Aorta (tissue), 5 donors: Measurements from ENCODE around the gene TNNI3K. TPM values are rescaled to one million over a fixed set of nuclear protein-coding genes. Genes with fewer than 3 reads are reported as not detected.

Experiments
- ATAC-seq: fragments of 200-7000 bp; cut with Tn5 transposase; one replicate; pipeline ENCODE4 v1.9.1; 2022; ENCODE audit warnings: moderate library complexity; ENCODE audit not compliant: low FRiP score
- DNase-seq, 2 donors: peaks; one replicate each; pipeline ENCODE4 v3.0.0-alpha.2; 2020
- H3K27ac ChIP-seq, 2 donors: one replicate each; pipeline ENCODE4 v1.5.1; 2013; ENCODE audit warnings: low read length in 2 of 2, mild to moderate bottlenecking in 2 of 2, moderate library complexity in 2 of 2, control low read depth in 1 of 2, inconsistent platforms in 1 of 2, low read depth in 1 of 2
- H3K27me3 ChIP-seq, 2 donors: one replicate each; pipeline ENCODE4 v1.6.1; 2013; ENCODE audit warnings: control low read depth in 1 of 2, low read length in 1 of 2, mild to moderate bottlenecking in 1 of 2, moderate library complexity in 1 of 2; ENCODE audit not compliant: insufficient read depth in 2 of 2, control insufficient read depth in 1 of 2
- H3K36me3 ChIP-seq, 2 donors: one replicate each; pipeline ENCODE4 v1.6.1; 2013; ENCODE audit warnings: control low read depth in 1 of 2, low read length in 1 of 2, mild to moderate bottlenecking in 1 of 2; ENCODE audit not compliant: insufficient read depth in 2 of 2, control insufficient read depth in 1 of 2
- H3K4me1 ChIP-seq, 2 donors: one replicate each; pipeline ENCODE4 v1.6.1; 2013; ENCODE audit warnings: low read length in 2 of 2, control low read depth in 1 of 2, mild to moderate bottlenecking in 1 of 2, moderate library complexity in 1 of 2; ENCODE audit not compliant: insufficient read depth in 2 of 2, control insufficient read depth in 1 of 2
- H3K4me3 ChIP-seq, 2 donors: one replicate each; pipeline ENCODE4 v1.5.1; 2013; ENCODE audit warnings: low read length in 2 of 2, control low read depth in 1 of 2, mild to moderate bottlenecking in 1 of 2
- H3K9me3 ChIP-seq: one replicate; pipeline ENCODE4 v1.6.1; 2013; ENCODE audit warnings: mild to moderate bottlenecking, low read length; ENCODE audit not compliant: control insufficient read depth
- WGBS, 2 donors: extraction: QIAGEN DNeasy Blood & Tissue Kit; methylation state at CpG; one replicate each; pipeline ENCODE4 v1.1.7; 2013; 5-methylcytosine and 5-hydroxymethylcytosine counted together
- intact Hi-C, 2 donors: fragments of 100-400 bp; cut with DNase I; formaldehyde crosslinking; loops; one replicate each; pipeline versions ENCODE4 v1.14.2 to v1.15.0; 2022
- polyA plus RNA-seq, 2 donors: library from polyadenylated mRNA; stranded (reverse); fragments of 200-250 nt; gene quantifications; one replicate each; pipeline ENCODE4 v1.2.3, GENCODE V29; 2013
- total RNA-seq, 2 donors: library from RNA; stranded (reverse); fragmentation: NEBNext Ultra II Directional; extraction: Animal tissue kit (Norgen Biotek cat#: 25700); gene quantifications; one replicate each; pipeline ENCODE4 v1.2.1, GENCODE V29; 2021
- donor health status: healthy with polysubstance abuse.
- donor health status: Bipolar disorder and iron deficiency.
- donor health status: DM: no; HTN: no; CAD: no.
- donor health status: DM: no; HTN: no; CAD: no.
- donor health status: DM: yes; HTN: yes; CAD: no.

TNNI3K gene
- total and polyA plus RNA-seq, 4 donors: 2.8 to 4.2 TPM; not detected in 2

DNA sequence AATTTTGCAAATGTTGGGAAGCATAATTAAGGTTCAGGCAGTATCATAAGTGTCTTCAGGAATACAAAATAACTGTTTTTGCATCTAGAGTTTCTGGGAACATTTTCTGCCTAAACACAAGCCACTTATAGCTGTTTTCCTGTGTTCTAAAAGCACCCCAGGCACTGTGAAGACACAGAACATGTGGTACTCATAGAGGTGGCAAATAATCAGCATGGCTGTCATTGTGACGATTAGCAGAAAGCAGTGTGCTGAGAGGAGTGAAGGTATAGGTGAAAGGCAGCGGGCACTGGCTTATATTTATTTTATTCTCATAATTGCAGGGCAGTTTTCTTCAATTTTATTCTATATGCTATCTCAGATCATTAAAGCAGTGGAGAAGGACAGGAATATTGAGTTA, 157.7 kb downstream of the TNNI3K start:
- 58 to 74% methylated on average over 2 of the region's 2 CpGs for WGBS, 2 donors
- no peaks in the 10 kb centered on the region for H3K27me3 ChIP-seq
- H3K27ac ChIP-seq: no peak overlapping the region
- DNase-seq: no peak
- no peak overlapping the region for H3K4me3 ChIP-seq
- H3K9me3 ChIP-seq: no peaks in the 10 kb centered on the region
- ATAC-seq: no peak
- H3K36me3 ChIP-seq: no peaks in the 10 kb centered on the region
- intact Hi-C loops: no loop called here
- no peaks in the 10 kb centered on the region for H3K4me1 ChIP-seq

GRCh38 chr1:74395571-74395970, 160.4 kb downstream of the TNNI3K start:
- Histone ChIP-seq H3K4me1 (no peaks in the 10 kb centered on the region), H3K36me3 (no peaks in the 10 kb centered on the region), H3K27me3 (no peaks in the 10 kb centered on the region), H3K27ac (no peak overlapping the region), H3K9me3 (no peaks in the 10 kb centered on the region), H3K4me3 (no peak overlapping the region)
- no peak for DNase-seq
- intact Hi-C loops: no loop called here
- ATAC-seq: no peak
- WGBS, 2 donors: 23 to 37% methylated on average over 4 of the region's 4 CpGs

DNA sequence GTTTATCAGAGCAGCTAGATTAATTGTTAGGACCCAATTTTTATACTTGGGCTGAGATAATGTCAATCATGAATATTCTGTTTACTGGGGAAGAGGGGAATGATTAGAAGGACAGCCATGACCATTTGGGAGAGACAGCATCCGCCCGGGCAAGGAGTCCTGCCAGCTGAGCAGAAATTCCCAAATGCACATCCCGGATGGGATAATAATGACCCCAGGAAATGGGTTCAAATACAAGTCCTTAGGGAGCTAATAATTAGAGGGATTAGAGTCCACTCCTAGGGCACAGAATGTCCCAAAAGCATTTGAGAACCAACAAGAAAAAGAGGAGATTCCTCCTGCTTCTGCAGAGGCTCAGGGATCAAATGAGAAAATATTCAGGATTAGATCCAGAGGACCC, 161.3 kb downstream of the TNNI3K start:
- no peak overlapping the region for H3K27ac ChIP-seq
- H3K9me3 ChIP-seq: no peaks in the 10 kb centered on the region
- DNase-seq (no peak), ATAC-seq (no peak)
- no peak overlapping the region for H3K4me3 ChIP-seq
- intact Hi-C loops: no loop called here
- no peaks in the 10 kb centered on the region for H3K4me1 ChIP-seq
- no peaks in the 10 kb centered on the region for H3K36me3 ChIP-seq
- no peaks in the 10 kb centered on the region for H3K27me3 ChIP-seq
- WGBS, 2 donors: 66 to 81% methylated on average over 3 of the region's 3 CpGs

GRCh38 chr1:74396933-74397332, 161.7 kb downstream of the TNNI3K start:
- 0 to 7% methylated on average over 4 of the region's 4 CpGs for WGBS, 2 donors
- ATAC-seq (no peak), DNase-seq (no peak)
- Histone ChIP-seq H3K27ac (no peak overlapping the region), H3K9me3 (no peaks in the 10 kb centered on the region), H3K4me3 (no peak overlapping the region), H3K36me3 (no peaks in the 10 kb centered on the region), H3K27me3 (no peaks in the 10 kb centered on the region), H3K4me1 (no peaks in the 10 kb centered on the region)
- intact Hi-C loops: no loop called here

DNA sequence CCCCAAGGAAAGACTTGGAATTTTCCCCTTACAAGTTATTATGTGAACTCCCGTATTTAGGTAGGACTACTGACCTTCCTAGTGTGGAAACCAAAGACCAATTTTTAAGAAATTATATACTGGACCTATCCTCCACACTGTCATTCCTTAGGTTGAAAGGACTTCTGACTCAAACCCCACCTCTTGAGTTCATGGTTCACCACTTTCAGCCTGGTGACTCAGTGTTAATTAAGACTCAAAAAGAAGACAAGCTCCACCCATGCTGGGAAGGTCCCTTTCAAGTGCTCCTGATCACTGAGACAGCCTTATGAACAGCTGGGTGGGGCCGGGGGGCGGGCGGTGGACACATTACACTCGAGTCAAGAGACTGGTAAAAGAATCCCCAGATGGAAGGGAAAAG, 164.1 kb downstream of the TNNI3K start:
- no peaks in the 10 kb centered on the region for H3K27me3 ChIP-seq
- H3K9me3 ChIP-seq: no peaks in the 10 kb centered on the region
- H3K4me1 ChIP-seq: no peaks in the 10 kb centered on the region
- H3K36me3 ChIP-seq: no peaks in the 10 kb centered on the region
- DNase-seq: no peak
- no peak for ATAC-seq
- intact Hi-C loops: no loop called here
- whole genome bisulfite sequencing, 2 donors: 93 to 99% methylated on average over 5 of the region's 5 CpGs
- H3K4me3 ChIP-seq: no peak overlapping the region
- no peak overlapping the region for H3K27ac ChIP-seq

DNA sequence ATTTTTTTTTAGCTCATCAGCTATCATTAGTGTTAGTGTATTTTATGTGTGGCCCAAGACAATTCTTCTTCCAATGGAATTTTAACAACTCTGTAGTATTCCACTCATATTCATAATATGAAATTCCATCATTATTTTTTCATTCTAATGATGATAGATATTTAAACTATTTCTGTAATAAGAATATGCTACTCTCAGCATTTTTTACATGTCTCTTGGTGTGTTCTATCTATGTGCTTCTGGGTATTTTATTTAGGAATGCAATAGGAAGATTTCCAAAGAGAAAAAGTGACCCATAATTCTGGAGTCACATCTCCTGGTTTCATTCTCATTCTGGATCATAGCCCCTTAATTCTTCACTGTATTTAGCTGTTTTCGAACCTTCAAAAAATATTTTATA, 167.7 kb downstream of the TNNI3K start:
- H3K4me1 ChIP-seq: no peaks in the 10 kb centered on the region
- H3K4me3 ChIP-seq: no peak overlapping the region
- ATAC-seq (no peak), DNase-seq (no peak)
- WGBS, 2 donors: 85 to 93% methylated on average over 1 of the region's 1 CpG
- H3K27ac ChIP-seq: no peak overlapping the region
- H3K36me3 ChIP-seq: no peaks in the 10 kb centered on the region
- H3K27me3 ChIP-seq: no peaks in the 10 kb centered on the region
- peaks cover 2% of the 10 kb centered on the region for H3K9me3 ChIP-seq
- intact Hi-C loops: no loop called here

DNA sequence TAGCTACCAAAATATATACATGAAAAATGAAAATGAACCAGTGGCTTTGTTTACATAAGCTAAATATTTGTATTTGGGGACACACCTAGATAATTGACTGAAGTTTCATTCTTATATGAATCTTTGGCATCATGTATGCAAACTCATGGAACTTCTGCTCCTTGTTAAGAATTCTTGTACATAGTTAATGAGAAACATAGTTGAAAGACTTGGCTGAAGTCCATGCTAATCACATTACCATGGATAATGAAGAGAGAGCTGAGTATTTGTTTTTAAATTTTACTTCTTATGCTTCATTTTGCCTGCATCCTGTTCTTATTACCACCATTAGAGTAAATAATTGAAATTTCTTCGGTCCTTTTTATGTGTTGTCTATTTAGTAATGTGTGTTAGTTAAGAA, 168.4 kb downstream of the TNNI3K start:
- H3K27me3 ChIP-seq: no peaks in the 10 kb centered on the region
- H3K36me3 ChIP-seq: no peaks in the 10 kb centered on the region
- intact Hi-C loops: no loop called here
- no peak for ATAC-seq
- no peak for DNase-seq
- peaks cover 2% of the 10 kb centered on the region for H3K9me3 ChIP-seq
- WGBS, 2 donors: 90 to 94% methylated on average over 1 of the region's 1 CpG
- no peaks in the 10 kb centered on the region for H3K4me1 ChIP-seq
- no peak overlapping the region for H3K4me3 ChIP-seq
- H3K27ac ChIP-seq: no peak overlapping the region

GRCh38 chr1:74406759-74407158, 171.6 kb downstream of the TNNI3K start:
- Histone ChIP-seq H3K9me3 (peaks cover 2% of the 10 kb centered on the region), H3K4me1 (no peaks in the 10 kb centered on the region), H3K27ac (no peak overlapping the region), H3K27me3 (no peaks in the 10 kb centered on the region), H3K4me3 (no peak overlapping the region), H3K36me3 (no peaks in the 10 kb centered on the region)
- DNase-seq (no peak), ATAC-seq (no peak)
- intact Hi-C loops: no loop called here
- 27 to 46% methylated on average over 2 of the region's 2 CpGs for WGBS, 2 donors

DNA sequence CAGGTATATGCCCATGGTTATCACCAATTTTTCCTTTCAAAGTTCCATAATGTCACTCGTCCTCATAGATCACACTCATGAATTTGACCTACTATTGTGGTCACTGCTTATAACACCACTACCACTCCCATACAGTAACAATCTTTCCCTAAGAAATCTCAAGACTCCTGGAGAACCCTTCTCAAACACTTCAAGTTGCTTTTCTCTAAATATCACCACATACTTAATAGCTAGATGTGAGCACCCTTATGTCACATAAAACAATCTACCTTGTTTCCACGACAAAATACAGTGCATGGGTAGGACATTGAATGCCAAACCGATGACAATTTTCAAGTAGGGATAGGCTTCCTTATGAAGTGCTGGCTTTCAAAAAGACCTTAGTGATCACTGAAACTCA, 172.7 kb downstream of the TNNI3K start:
- no peak for ATAC-seq
- no peaks in the 10 kb centered on the region for H3K27me3 ChIP-seq
- intact Hi-C loops: no loop called here
- no peaks in the 10 kb centered on the region for H3K36me3 ChIP-seq
- 88% methylated on average over 3 of the region's 3 CpGs for WGBS, 2 donors
- H3K4me3 ChIP-seq: no peak overlapping the region
- H3K9me3 ChIP-seq: peaks cover 2% of the 10 kb centered on the region
- no peak overlapping the region for H3K27ac ChIP-seq
- DNase-seq: no peak
- no peaks in the 10 kb centered on the region for H3K4me1 ChIP-seq
